HepG2 (cell line): ENCODE data around the gene GNA15. TPM values are rescaled to one million over a fixed set of nuclear protein-coding genes. Genes with fewer than 3 reads are reported as not detected.

ENCODE experiments used
- ATAC-seq: fragments of 200-7000 bp; cut with Tn5 transposase; 3 replicates; pipeline ENCODE4 v1.9.1; 2020; ENCODE audit warnings: mild to moderate bottlenecking, moderate library complexity
- BruUV-seq: library from RNA; stranded (reverse); fragments of 400-500 nt; replicated peaks from 2 replicates; lab custom pipeline; 2021; lab: Mats Ljungman, UMichigan
- CTCF ChIA-PET: fragments of 300-600 bp; formaldehyde crosslinking; extraction: SDS; loops from one replicate; lab custom pipeline; 2021; ENCODE audit warnings: low total read pairs, inconsistent platforms, low intra/inter-chr PET ratio; lab: Yijun Ruan, JAX
- POLR2A ChIA-PET: fragments of 350-600 bp; sonication (Branson Sonifier 250); formaldehyde crosslinking; loops from one replicate; lab custom pipeline; 2020; ENCODE audit warnings: antibody characterized with exemption, inconsistent platforms; lab: Yijun Ruan, JAX
- DNase-seq: peaks from one replicate; pipeline ENCODE4 v3.0.0-alpha.2; 2015; ENCODE audit warnings: low spot score
- FAIRE-seq: peaks from 3 replicates; lab custom pipeline; 2011; peaks lifted over from hg19 to GRCh38; lab: Jason Lieb, UNC
- H2AFZ ChIP-seq: one replicate; pipeline ENCODE4 v1.6.1; 2011; ENCODE audit warnings: low read length, inconsistent platforms
- H3K27ac ChIP-seq: fragments of 300-600 bp; 3 replicates; pipeline ENCODE4 v1.8.0; 2011; ENCODE audit warnings: mixed run types, mild to moderate bottlenecking, mixed read lengths, low read length, inconsistent platforms; ENCODE audit not compliant: insufficient read depth; ENCODE audit errors: extremely low read length
- H3K27me3 ChIP-seq, 2 experiments: fragments of 200-600 bp in 1 of 2; 2 replicates in 1 of 2; 3 replicates in 1 of 2; pipeline versions ENCODE4 v1.6.0 to v1.8.0; 2011; ENCODE audit warnings: low read length in 2 of 2, mild to moderate bottlenecking in 2 of 2, moderate library complexity in 2 of 2, inconsistent platforms in 1 of 2; ENCODE audit not compliant: insufficient read depth in 2 of 2, control insufficient read depth in 1 of 2
- H3K36me3 ChIP-seq, 2 experiments: fragments of 200-600 bp in 1 of 2; replicated peaks in 1 of 2; 2 replicates in 1 of 2; 3 replicates in 1 of 2; pipeline versions ENCODE4 v1.5.1 to v1.8.0; 2011; ENCODE audit warnings: low read length in 2 of 2, inconsistent platforms in 1 of 2; ENCODE audit not compliant: insufficient read depth in 2 of 2, control insufficient read depth in 1 of 2
- H3K4me1 ChIP-seq: 2 replicates; pipeline ENCODE4 v1.5.1; 2012; ENCODE audit warnings: low read length, inconsistent platforms; ENCODE audit not compliant: insufficient read depth
- H3K4me2 ChIP-seq: 2 replicates; pipeline ENCODE4 v1.6.0; 2011; ENCODE audit warnings: low read depth, low read length, inconsistent platforms
- H3K4me3 ChIP-seq, 3 experiments: fragments of 200-600 bp in 1 of 3; sonication (generic), shearing (Covaris generic) in 1 of 3; replicated peaks in 1 of 3; 2 replicates each; pipeline ENCODE4 v1.5.1; 2011 to 2016; ENCODE audit warnings: low read length in 3 of 3, inconsistent platforms in 2 of 3, low read depth in 2 of 3, mild to moderate bottlenecking in 2 of 3, control low read depth in 1 of 3, mixed read lengths in 1 of 3; ENCODE audit not compliant: insufficient read depth in 1 of 3
- H3K79me2 ChIP-seq: one replicate; pipeline ENCODE4 v1.6.1; 2011; ENCODE audit warnings: low read length, inconsistent platforms; ENCODE audit not compliant: insufficient read depth
- H3K9ac ChIP-seq: 2 replicates; pipeline ENCODE4 v1.6.0; 2011; ENCODE audit warnings: mild to moderate bottlenecking, low read depth, low read length, inconsistent platforms; ENCODE audit not compliant: insufficient read depth
- H3K9me3 ChIP-seq: 2 replicates; pipeline ENCODE4 v1.5.1; 2012; ENCODE audit warnings: mild to moderate bottlenecking, low read length
- H4K20me1 ChIP-seq: 2 replicates; pipeline ENCODE4 v1.6.0; 2011; ENCODE audit warnings: inconsistent platforms, mild to moderate bottlenecking, low read length, moderate library complexity; ENCODE audit not compliant: insufficient read depth
- BRD4 ChIP-seq: sonication (generic); formaldehyde crosslinking; IDR thresholded peaks from 2 replicates; pipeline ENCODE4 v1.4.0; 2020; ENCODE audit warnings: missing genetic modification reagents
- JUNB ChIP-seq: sonication (generic); formaldehyde crosslinking; IDR thresholded peaks from 2 replicates; pipeline ENCODE4 v1.8.0; 2022; ENCODE audit warnings: missing genetic modification reagents, mild to moderate bottlenecking, borderline replicate concordance
- JUND ChIP-seq: sonication (generic); formaldehyde crosslinking; IDR thresholded peaks from 2 replicates; pipeline ENCODE4 v1.8.0; 2022; ENCODE audit warnings: mild to moderate bottlenecking, missing genetic modification reagents
- KDM5A ChIP-seq: fragments of 200-600 bp; sonication (generic); IDR thresholded peaks from 2 replicates; pipeline ENCODE4 v1.7.0; 2018; ENCODE audit warnings: antibody characterized with exemption, mild to moderate bottlenecking, low read length, borderline replicate concordance
- NR2F6 ChIP-seq, 2 experiments: IDR thresholded peaks; 2 replicates each; pipeline ENCODE4 v1.6.1; 2016; ENCODE audit warnings: antibody characterized with exemption in 1 of 2, mild to moderate bottlenecking in 1 of 2
- RFXANK ChIP-seq: IDR thresholded peaks from 2 replicates; pipeline ENCODE4 v1.6.1; 2016
- TAF15 ChIP-seq: fragments of 200-400 bp; formaldehyde crosslinking; IDR thresholded peaks from one replicate; pipeline ENCODE4 v1.6.1; 2018; ENCODE audit warnings: mild to moderate bottlenecking, low read depth, low read length; ENCODE audit not compliant: poor library complexity, severe bottlenecking
- ZNF260 ChIP-seq: sonication (generic); formaldehyde crosslinking; IDR thresholded peaks from 2 replicates; pipeline ENCODE4 v1.4.0; 2020; ENCODE audit warnings: missing genetic modification reagents, low read depth, mild to moderate bottlenecking, borderline replicate concordance
- ZNF367 ChIP-seq: sonication (generic); formaldehyde crosslinking; IDR thresholded peaks from 2 replicates; pipeline ENCODE4 v1.4.0; 2020; ENCODE audit warnings: missing genetic modification reagents, borderline replicate concordance
- ZNF678 ChIP-seq: sonication (generic); formaldehyde crosslinking; IDR thresholded peaks from 2 replicates; pipeline ENCODE4 v1.4.0; 2020; ENCODE audit warnings: mild to moderate bottlenecking, missing genetic modification reagents
- ZNF768 ChIP-seq: sonication (generic); formaldehyde crosslinking; IDR thresholded peaks from 2 replicates; pipeline ENCODE4 v1.4.0; 2020; ENCODE audit warnings: missing genetic modification reagents
- WGBS: methylation state at CpG from one replicate; pipeline ENCODE4 v1.1.6; 2017; ENCODE audit warnings: low lambda C conversion rate; 5-methylcytosine and 5-hydroxymethylcytosine counted together
- in situ Hi-C: cut with HindIII; loops from 2 replicates; pipeline ENCODE4 v1.10.0; 2017; ENCODE audit warnings: low pct_unique_long_range_greater_than_20kb; ENCODE audit not compliant: extremely low pct_ligation_motif_present
- intact Hi-C: fragments of 100-400 bp; cut with micrococcal nuclease; formaldehyde crosslinking; loops from one replicate; pipeline ENCODE4 v1.10.0; 2022; ENCODE audit not compliant: unreplicated experiment
- polyA plus RNA-seq, 8 experiments: library from polyadenylated mRNA; depleted of rRNA in 3 of 8; stranded (reverse) in 7 of 8; unstranded in 1 of 8; fragments of >200 nt; fragmentation: Illumina TruSeq in 4 of 8; extraction: Trizol in 4 of 8; gene quantifications; 2 replicates each; pipeline versions ENCODE4 v1.2.1 to v1.2.3, GENCODE V29; 2011 to 2016; ENCODE audit warnings: low read depth in 4 of 8, missing spikeins in 1 of 8, mixed read lengths in 1 of 8; ENCODE audit not compliant: insufficient read depth in 1 of 8
- total RNA-seq, 5 experiments: library from RNA; depleted of rRNA; stranded (reverse); fragments of >200 nt; fragmentation: Illumina TruSeq; extraction: Trizol; gene quantifications; 2 replicates each; pipeline ENCODE4 v1.2.3, GENCODE V29; 2016; ENCODE audit warnings: low read depth in 1 of 5
- TF ChIP-seq, protein P1 (sequence below): sonication (generic); formaldehyde crosslinking; IDR thresholded peaks from 2 replicates; pipeline ENCODE4 v1.5.1; 2020; ENCODE audit warnings: mild to moderate bottlenecking, missing genetic modification reagents
- TF ChIP-seq, protein P2 (sequence below): sonication (generic); formaldehyde crosslinking; IDR thresholded peaks from 2 replicates; pipeline ENCODE4 v1.8.1; 2023; ENCODE audit warnings: mild to moderate bottlenecking, inconsistent platforms, moderate library complexity, missing genetic modification reagents, borderline replicate concordance
- TF ChIP-seq, protein P3 (sequence below): sonication (generic); formaldehyde crosslinking; IDR thresholded peaks from 2 replicates; pipeline ENCODE4 v1.4.0; 2020; ENCODE audit warnings: mild to moderate bottlenecking, missing genetic modification reagents
- TF ChIP-seq, protein P4 (sequence below): sonication (generic); formaldehyde crosslinking; IDR thresholded peaks from 2 replicates; pipeline ENCODE4 v1.8.0; 2023; ENCODE audit warnings: mild to moderate bottlenecking, missing genetic modification reagents
- TF ChIP-seq, protein P5 (sequence below): sonication (generic); formaldehyde crosslinking; IDR thresholded peaks from 2 replicates; pipeline ENCODE4 v1.4.0; 2020; ENCODE audit warnings: mild to moderate bottlenecking, low read depth, missing genetic modification reagents
- TF ChIP-seq, protein P6 (sequence below): sonication (generic); formaldehyde crosslinking; IDR thresholded peaks from 2 replicates; pipeline ENCODE4 v1.8.1; 2023; ENCODE audit warnings: missing genetic modification reagents, mild to moderate bottlenecking, borderline replicate concordance

The GNA15 gene
- total and polyA plus RNA-seq, 2 of the 13 experiments (the other 11 are each of a cell fraction or from before 2014, with no cell fraction given), result not detected

DNA sequence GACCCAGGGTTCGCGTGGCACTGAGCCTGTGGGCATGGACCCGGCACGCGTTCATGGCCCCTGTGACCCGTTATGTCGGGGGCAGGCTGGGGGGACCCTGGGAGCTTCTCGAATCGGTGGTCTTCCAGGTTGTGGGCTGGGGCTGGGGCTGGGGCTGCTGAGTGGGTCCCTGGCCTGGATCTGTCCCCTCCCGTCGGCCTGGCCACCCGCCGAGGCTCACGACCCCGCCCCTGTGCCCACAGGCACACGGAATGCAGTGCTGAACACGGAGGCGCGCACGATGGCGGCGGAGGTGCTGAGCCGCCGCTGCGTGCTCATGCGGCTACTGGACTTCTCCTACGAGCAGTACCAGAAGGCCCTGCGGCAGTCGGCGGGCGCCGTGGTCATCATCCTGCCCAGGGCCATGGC, 56.4 kb downstream of the GNA15 start (continued):
- TF ChIP-seq, protein P1, sequence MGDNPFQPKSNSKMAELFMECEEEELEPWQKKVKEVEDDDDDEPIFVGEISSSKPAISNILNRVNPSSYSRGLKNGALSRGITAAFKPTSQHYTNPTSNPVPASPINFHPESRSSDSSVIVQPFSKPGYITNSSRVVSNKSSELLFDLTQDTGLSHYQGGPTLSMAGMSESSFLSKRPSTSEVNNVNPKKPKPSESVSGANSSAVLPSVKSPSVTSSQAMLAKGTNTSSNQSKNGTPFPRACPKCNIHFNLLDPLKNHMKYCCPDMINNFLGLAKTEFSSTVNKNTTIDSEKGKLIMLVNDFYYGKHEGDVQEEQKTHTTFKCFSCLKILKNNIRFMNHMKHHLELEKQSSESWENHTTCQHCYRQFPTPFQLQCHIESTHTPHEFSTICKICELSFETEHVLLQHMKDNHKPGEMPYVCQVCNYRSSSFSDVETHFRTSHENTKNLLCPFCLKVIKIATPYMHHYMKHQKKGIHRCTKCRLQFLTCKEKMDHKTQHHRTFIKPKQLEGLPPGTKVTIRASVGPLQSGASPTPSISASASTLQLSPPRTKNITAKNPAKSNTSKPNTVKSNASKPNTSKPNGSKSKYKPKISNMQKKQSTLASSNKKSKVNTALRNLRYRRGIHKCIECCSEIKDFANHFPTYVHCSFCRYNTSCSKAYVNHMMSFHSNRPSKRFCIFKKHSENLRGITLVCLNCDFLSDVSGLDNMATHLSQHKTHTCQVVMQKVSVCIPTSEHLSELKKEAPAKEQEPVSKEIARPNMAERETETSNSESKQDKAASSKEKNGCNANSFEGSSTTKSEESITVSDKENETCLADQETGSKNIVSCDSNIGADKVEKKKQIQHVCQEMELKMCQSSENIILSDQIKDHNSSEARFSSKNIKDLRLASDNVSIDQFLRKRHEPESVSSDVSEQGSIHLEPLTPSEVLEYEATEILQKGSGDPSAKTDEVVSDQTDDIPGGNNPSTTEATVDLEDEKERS, result no peak
- TF ChIP-seq RFXANK (CRISPR knock-in tag) (no peak), NR2F6 (IDR thresholded peaks at IDR 0.05) (no peak), NR2F6 (CRISPR knock-in tag; IDR thresholded peaks at IDR 0.05) (no peak), ZNF768 (CRISPR knock-in tag) (peak; percentile 30; the same call in 1 of the 2 replicates)
- TF ChIP-seq, protein P2, sequence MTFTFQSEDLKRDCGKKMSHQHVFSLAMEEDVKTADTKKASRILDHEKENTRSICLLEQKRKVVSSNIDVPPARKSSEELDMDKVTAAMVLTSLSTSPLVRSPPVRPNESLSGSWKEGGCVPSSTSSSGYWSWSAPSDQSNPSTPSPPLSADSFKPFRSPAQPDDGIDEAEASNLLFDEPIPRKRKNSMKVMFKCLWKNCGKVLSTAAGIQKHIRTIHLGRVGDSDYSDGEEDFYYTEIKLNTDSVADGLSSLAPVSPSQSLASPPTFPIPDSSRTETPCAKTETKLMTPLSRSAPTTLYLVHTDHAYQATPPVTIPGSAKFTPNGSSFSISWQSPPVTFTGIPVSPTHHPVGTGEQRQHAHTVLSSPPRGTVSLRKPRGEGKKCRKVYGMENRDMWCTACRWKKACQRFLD, result no peak

DNA sequence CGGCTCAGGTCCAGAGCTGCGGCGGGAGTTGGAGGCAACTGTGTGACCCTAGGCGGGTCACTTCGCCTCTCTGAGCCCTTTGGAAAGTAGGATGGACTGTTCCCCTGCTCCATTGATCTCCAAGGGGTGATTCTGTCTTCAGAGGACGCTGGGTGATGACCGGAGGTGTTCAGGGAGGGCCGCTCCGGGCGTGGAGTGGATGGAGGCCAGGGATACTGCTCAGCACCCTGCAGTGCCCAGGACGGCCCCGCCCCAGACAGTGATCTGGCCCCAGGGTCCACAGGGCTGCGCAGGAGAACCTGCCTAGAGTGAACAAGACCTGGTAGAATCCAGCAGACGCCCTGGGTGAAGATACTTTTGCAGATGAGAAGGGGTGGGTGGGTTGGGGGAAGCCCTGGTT, 56.9 kb downstream of the GNA15 start:
- no peak for DNase-seq
- Histone ChIP-seq H4K20me1 (no peaks in the 10 kb centered on the region), H3K4me1 (peaks cover 13% of the 10 kb centered on the region), H3K79me2 (peaks cover 27% of the 10 kb centered on the region), H3K9me3 (no peaks in the 10 kb centered on the region), H3K36me3 (peaks cover 5 to 15% of the 10 kb centered on the region in 2 experiments; a peak in 3 of 5 replicates), H3K27ac (no peak overlapping the region), H3K27me3 (no peaks in the 10 kb centered on the region), H3K4me2 (no peak overlapping the region), H2AFZ (no peak overlapping the region), H3K9ac (no peak overlapping the region), H3K4me3 (no peak overlapping the region)
- in situ Hi-C loops (no loop called here), intact Hi-C loops (no loop called here)
- ChIA-PET CTCF (no interaction called here), POLR2A (no interaction called here)
- no peak for FAIRE-seq
- no peak for ATAC-seq
- no CpG with 5 or more reads among the region's 14 CpGs for WGBS
- no TSS peak for BruUV-seq
- TF ChIP-seq, protein P3, sequence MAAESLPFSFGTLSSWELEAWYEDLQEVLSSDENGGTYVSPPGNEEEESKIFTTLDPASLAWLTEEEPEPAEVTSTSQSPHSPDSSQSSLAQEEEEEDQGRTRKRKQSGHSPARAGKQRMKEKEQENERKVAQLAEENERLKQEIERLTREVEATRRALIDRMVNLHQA (CRISPR knock-in tag), result no peak
- TF ChIP-seq JUNB (CRISPR knock-in tag) (no peak), ZNF260 (no peak), BRD4 (no peak), ZNF678 (CRISPR knock-in tag) (no peak), ZNF367 (CRISPR knock-in tag) (no peak), TAF15 (no peak), KDM5A (no peak), JUND (CRISPR knock-in tag) (no peak)
- TF ChIP-seq, protein P4, sequence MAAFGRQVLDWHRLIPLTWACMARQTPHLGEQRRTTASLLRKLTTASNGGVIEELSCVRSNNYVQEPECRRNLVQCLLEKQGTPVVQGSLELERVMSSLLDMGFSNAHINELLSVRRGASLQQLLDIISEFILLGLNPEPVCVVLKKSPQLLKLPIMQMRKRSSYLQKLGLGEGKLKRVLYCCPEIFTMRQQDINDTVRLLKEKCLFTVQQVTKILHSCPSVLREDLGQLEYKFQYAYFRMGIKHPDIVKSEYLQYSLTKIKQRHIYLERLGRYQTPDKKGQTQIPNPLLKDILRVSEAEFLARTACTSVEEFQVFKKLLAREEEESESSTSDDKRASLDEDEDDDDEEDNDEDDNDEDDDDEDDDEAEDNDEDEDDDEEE, result no peak
- TF ChIP-seq, protein P5, sequence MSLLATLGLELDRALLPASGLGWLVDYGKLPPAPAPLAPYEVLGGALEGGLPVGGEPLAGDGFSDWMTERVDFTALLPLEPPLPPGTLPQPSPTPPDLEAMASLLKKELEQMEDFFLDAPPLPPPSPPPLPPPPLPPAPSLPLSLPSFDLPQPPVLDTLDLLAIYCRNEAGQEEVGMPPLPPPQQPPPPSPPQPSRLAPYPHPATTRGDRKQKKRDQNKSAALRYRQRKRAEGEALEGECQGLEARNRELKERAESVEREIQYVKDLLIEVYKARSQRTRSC (CRISPR knock-in tag), result no peak
- TF ChIP-seq, protein P6, sequence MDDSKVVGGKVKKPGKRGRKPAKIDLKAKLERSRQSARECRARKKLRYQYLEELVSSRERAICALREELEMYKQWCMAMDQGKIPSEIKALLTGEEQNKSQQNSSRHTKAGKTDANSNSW, result no peak
